Heart left ventricle (tissue), 16 donors: ENCODE measurements around the gene SPATS2L. TPM values are rescaled to one million over a fixed set of nuclear protein-coding genes. Genes with fewer than 3 reads are reported as not detected.

Experiments
- ATAC-seq, 4 donors: fragments of 200-7000 bp; cut with Tn5 transposase; one replicate each; pipeline ENCODE4 v1.9.1; 2020 to 2022; ENCODE audit warnings: moderate library complexity in 4 of 4, mild to moderate bottlenecking in 3 of 4, moderate number of reproducible peaks in 1 of 4
- DNase-seq, 5 donors: peaks; one replicate each; pipeline ENCODE4 v3.0.0-alpha.2; 2020
- H3K27ac ChIP-seq, 12 donors: fragments of 200-600 bp; sonication (generic) in 4 of 12; one replicate each; pipeline versions ENCODE4 v1.5.0 to v1.8.0; 2016 to 2022; ENCODE audit warnings: mild to moderate bottlenecking in 2 of 12
- H3K27me3 ChIP-seq, 9 donors: fragments of 200-600 bp; sonication (generic) in 2 of 9; one replicate each; pipeline versions ENCODE4 v1.5.1 to v1.8.0; 2016 to 2022; ENCODE audit warnings: mild to moderate bottlenecking in 3 of 9
- H3K36me3 ChIP-seq, 9 donors: fragments of 200-600 bp; sonication (generic) in 2 of 9; one replicate each; pipeline versions ENCODE4 v1.5.0 to v1.8.0; 2018 to 2022; ENCODE audit warnings: mild to moderate bottlenecking in 2 of 9
- H3K4me1 ChIP-seq, 12 donors: fragments of 200-600 bp; sonication (generic) in 4 of 12; one replicate each; pipeline versions ENCODE4 v1.5.0 to v1.8.0; 2016 to 2022; ENCODE audit warnings: mild to moderate bottlenecking in 3 of 12
- H3K4me3 ChIP-seq, 12 donors: fragments of 200-600 bp; sonication (generic) in 4 of 12; one replicate each; pipeline versions ENCODE4 v1.5.0 to v1.8.0; 2017 to 2022; ENCODE audit warnings: mild to moderate bottlenecking in 9 of 12, moderate library complexity in 4 of 12
- H3K9me3 ChIP-seq, 12 donors: fragments of 200-600 bp; sonication (generic) in 4 of 12; one replicate each; pipeline versions ENCODE4 v1.5.0 to v1.8.0; 2016 to 2022; ENCODE audit warnings: mild to moderate bottlenecking in 1 of 12
- POLR2A ChIP-seq, 2 donors: fragments of 450-650 bp; IDR thresholded peaks; one replicate each; pipeline ENCODE4 v1.6.1; 2017; ENCODE audit warnings: antibody characterized with exemption in 2 of 2, mild to moderate bottlenecking in 2 of 2, moderate library complexity in 2 of 2
- WGBS, 4 donors: extraction: QIAGEN DNeasy Blood & Tissue Kit in 2 of 4; methylation state at CpG; one replicate each; pipeline versions ENCODE4 v1.1.5 to v1.1.7; 2013 to 2018; 5-methylcytosine and 5-hydroxymethylcytosine counted together
- intact Hi-C, 10 donors: fragments of 100-400 bp; cut with DNase I; formaldehyde crosslinking; loops; one replicate each; pipeline versions ENCODE4 v1.11.1 to v1.14.2; 2022
- polyA plus RNA-seq, 2 donors: library from polyadenylated mRNA; stranded (reverse); fragments of 200-250 nt; gene quantifications; one replicate each; pipeline ENCODE4 v1.2.3, GENCODE V29; 2013
- total RNA-seq, 9 donors: library from RNA; depleted of rRNA in 2 of 9; stranded (reverse); fragments of >200 nt in 2 of 9; fragmentation: NEBNext Ultra II Directional in 3 of 9; extraction: Animal tissue kit (Norgen Biotek cat#: 25700) in 3 of 9; gene quantifications; one replicate each; pipeline versions ENCODE4 v1.1.0 to v1.2.4, GENCODE V29; 2016 to 2023
- TF ChIP-seq, protein P1 (sequence below), 12 donors: fragments of 200-600 bp; sonication (generic) in 4 of 12; IDR thresholded peaks; one replicate each; pipeline versions ENCODE4 v1.5.0 to v1.8.0; 2018 to 2022; ENCODE audit warnings: antibody characterized with exemption in 12 of 12, mild to moderate bottlenecking in 5 of 12
- donor health status: ischemic (EF 13 %, LVEDD 7.1; RV severe dilation, severe dysfunction).
- donor health status: healthy with polysubstance abuse.
- donor health status: DM: no; HTN: yes; CAD: no.
- donor health status: DM: no; HTN: no; CAD: no.
- donor health status: ischemic (EF 25% LVEDD 6.9; RV normal size, moderate dysfunction).
- donor health status: ischemic (EF 25% LVEDD 5.7; RV mildly dilated, moderate dysfunction).
- donor health status: healthy.
- donor health status: DM: yes; HTN: yes; CAD: no.
- donor health status: ischemic (EF 35%, LVEDD 5.7; RV mildly dilated, moderate dysfunction).
- donor health status: nonischemic (EF 11% LVEDD 7.7; RV severe dilation, severe dysfunction).
- donor health status: DM: yes; HTN: yes; CAD: no.
- donor health status: PGD.
- donor health status: ischemic (EF 29% LVEDD 5.4; RV normal size, mild dysfunction).
- donor health status: nonischemic (EF 23%, LVEDD 6.1; RV moderate dilation, normal function).

The SPATS2L gene
- total and polyA plus RNA-seq, 11 donors, result 34.9 to 177 (median 102) TPM

DNA sequence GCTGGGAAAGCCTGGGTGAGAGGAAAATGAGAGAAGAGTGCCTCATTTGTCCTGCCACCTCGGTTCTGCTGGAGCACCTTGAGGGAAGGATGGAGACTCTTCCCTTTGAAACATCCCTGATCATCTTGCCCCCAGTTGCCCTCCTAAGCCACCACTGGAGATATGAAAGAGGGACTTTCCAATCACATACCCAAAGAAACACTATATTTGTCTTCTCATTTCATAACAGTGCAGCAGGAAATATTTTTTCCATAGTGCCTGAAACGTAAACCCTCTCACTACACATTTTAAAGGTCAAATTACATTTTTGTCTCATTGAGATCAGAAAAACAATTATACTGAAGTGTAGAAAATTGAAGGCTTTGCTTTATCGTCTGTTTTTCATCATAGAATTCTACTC is 140.1 kb downstream of the SPATS2L start:
- Histone ChIP-seq H3K4me1 (peaks cover 0 to 21% (median 1%) of the 10 kb centered on the region in 12 donors), H3K36me3 (peaks cover 0 to 82% (median 19%) of the 10 kb centered on the region in 9 donors), H3K9me3 (no peaks in the 10 kb centered on the region), H3K27ac (no peak overlapping the region), H3K27me3 (no peaks in the 10 kb centered on the region), H3K4me3 (no peak overlapping the region)
- ATAC-seq (no peak), DNase-seq (no peak)
- TF ChIP-seq, protein P1, sequence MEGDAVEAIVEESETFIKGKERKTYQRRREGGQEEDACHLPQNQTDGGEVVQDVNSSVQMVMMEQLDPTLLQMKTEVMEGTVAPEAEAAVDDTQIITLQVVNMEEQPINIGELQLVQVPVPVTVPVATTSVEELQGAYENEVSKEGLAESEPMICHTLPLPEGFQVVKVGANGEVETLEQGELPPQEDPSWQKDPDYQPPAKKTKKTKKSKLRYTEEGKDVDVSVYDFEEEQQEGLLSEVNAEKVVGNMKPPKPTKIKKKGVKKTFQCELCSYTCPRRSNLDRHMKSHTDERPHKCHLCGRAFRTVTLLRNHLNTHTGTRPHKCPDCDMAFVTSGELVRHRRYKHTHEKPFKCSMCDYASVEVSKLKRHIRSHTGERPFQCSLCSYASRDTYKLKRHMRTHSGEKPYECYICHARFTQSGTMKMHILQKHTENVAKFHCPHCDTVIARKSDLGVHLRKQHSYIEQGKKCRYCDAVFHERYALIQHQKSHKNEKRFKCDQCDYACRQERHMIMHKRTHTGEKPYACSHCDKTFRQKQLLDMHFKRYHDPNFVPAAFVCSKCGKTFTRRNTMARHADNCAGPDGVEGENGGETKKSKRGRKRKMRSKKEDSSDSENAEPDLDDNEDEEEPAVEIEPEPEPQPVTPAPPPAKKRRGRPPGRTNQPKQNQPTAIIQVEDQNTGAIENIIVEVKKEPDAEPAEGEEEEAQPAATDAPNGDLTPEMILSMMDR (IDR thresholded peaks at IDR 0.05), result no peak
- TF ChIP-seq POLR2A (IDR thresholded peaks at IDR 0.05), result no peak
- intact Hi-C loops, result loop anchor here in 1 of 10 donors (10.0 kb wide), 1 partner anchor 142 kb away; the partner anchor contains the start of gene SPATS2L
- WGBS, 4 donors, result 89 to 95% (median 93%) methylated on average over 3 of the region's 3 CpGs

DNA sequence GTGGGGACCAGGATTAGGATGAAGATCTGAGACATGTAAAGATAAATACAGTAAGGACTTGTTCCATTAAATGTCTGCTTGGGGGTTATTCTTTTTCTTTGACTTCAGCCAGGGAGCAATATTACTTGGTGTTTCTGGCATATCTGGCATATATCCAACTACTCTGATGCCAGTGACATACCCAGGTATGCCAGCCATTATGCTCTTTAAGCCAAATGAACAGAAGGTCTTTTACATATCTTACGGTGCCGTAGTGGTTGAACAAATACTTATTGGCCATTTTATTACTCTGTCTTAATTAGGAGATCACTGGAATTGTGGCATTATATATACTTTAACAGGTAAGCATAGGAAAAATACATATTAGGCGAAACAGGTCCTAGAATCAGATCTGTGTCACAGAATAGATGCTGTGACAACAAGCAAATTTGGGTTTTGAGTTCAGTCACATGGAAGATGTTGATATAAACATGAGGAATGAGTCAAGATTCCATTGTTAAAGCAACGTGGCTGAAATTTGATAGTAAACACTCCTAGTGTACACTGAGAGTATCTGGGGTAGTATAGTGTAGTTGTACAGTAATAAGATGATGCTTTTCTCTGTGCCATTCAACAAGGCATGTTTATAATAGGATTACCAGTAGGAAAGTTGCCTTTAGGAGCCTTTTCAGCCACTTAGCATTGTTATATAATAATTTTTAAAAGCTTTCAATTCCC is 140.8 kb downstream of the SPATS2L start:
- no peak for DNase-seq
- no peak for ATAC-seq
- Histone ChIP-seq H3K4me1 (peaks cover 0 to 17% (median 1%) of the 10 kb centered on the region in 12 donors), H3K36me3 (peaks cover 0 to 82% (median 15%) of the 10 kb centered on the region in 9 donors), H3K27me3 (no peaks in the 10 kb centered on the region), H3K27ac (no peak overlapping the region), H3K4me3 (no peak overlapping the region), H3K9me3 (no peaks in the 10 kb centered on the region)
- intact Hi-C loops, result loop anchor here in 1 of 10 donors (10.0 kb wide), 1 partner anchor 142 kb away; the partner anchor contains the start of gene SPATS2L
- 74 to 92% (median 89%) methylated on average over 4 of the region's 4 CpGs for WGBS, 4 donors
- TF ChIP-seq POLR2A (IDR thresholded peaks at IDR 0.05), result no peak
- TF ChIP-seq, protein P1 (IDR thresholded peaks at IDR 0.05), result no peak

DNA sequence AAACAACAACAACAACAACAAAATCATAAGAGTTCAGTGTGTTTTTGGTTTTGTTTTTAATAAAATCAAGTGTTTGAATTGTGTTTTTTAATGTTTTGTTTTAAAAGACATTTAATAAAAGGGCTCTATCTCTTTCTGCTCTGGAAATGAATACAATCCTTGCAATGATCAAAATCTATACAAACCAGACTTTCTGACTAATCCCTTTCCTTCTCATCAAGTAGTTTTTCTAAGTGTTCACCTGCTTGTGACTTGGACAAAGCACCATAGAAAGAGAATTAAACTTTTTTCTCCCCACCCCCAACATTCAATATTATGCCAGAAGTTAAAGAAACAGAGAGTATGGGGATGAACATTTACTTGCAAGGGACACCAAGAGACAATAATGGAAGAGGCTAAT is 142.0 kb downstream of the SPATS2L start:
- Histone ChIP-seq H3K9me3 (no peaks in the 10 kb centered on the region), H3K4me3 (no peak overlapping the region), H3K27me3 (no peaks in the 10 kb centered on the region), H3K4me1 (peaks cover 0 to 14% (median 1%) of the 10 kb centered on the region in 12 donors), H3K36me3 (peaks cover 0 to 70% (median 15%) of the 10 kb centered on the region in 9 donors), H3K27ac (no peak overlapping the region)
- intact Hi-C loops, result loop anchor here in 1 of 10 donors (10.0 kb wide), 1 partner anchor 144 kb away; the partner anchor contains the start of gene SPATS2L
- TF ChIP-seq, protein P1 (IDR thresholded peaks at IDR 0.05), result no peak
- DNase-seq (no peak), ATAC-seq (no peak)

DNA sequence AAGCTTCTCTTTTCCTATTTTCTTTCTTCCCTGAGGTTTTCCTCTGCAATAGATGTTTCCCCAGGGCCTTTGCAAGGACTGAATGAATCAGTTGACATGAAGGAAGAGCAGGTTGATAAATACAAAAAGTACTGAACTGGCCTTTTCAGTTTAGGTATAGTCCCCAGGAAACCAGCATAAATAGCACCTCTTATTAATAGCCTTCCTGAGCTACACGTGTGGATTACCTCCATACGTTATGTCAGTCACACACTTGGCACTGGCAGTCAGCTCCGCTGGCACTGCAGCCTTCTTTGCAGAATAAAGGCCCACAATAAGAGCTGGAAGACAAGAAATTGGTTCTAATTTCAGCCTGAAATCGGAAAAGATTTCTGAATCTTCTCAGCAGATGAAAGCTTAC is 142.7 kb downstream of the SPATS2L start:
- Histone ChIP-seq H3K4me3 (no peak overlapping the region), H3K9me3 (no peaks in the 10 kb centered on the region), H3K27me3 (no peaks in the 10 kb centered on the region), H3K27ac (no peak overlapping the region), H3K4me1 (peaks cover 0 to 9% (median 1%) of the 10 kb centered on the region in 12 donors), H3K36me3 (peaks cover 0 to 65% (median 15%) of the 10 kb centered on the region in 9 donors)
- TF ChIP-seq POLR2A (IDR thresholded peaks at IDR 0.05), result no peak
- TF ChIP-seq, protein P1 (IDR thresholded peaks at IDR 0.05), result no peak
- intact Hi-C loops, result loop anchor here in 1 of 10 donors (10.0 kb wide), 1 partner anchor 144 kb away; the partner anchor contains the start of gene SPATS2L
- WGBS, 4 donors, result 76 to 82% (median 79%) methylated on average over 4 of the region's 4 CpGs
- DNase-seq (no peak), ATAC-seq (no peak)
